ENCODE measurements around the gene VWA8.
"Not testable (repeated sequence)": the region's sequence is repeated elsewhere in the genome, so short reads cannot be mapped to it uniquely, and the experiment has no call there.

GRCh38 chr13:41647699-41648313, 313.1 kb downstream of the VWA8 start:
- TF ChIP-seq CTCF (IDR thresholded peaks at IDR 0.05; ENCODE audit: low read depth, low read length, poor library complexity, severe bottlenecking); EZH2phosphoT487 (IDR thresholded peaks at IDR 0.05; ENCODE audit: borderline replicate concordance, low read length): not testable (repeated sequence)
